RCC 7860 (cell line): ENCODE data around the gene EBPL.

Experiments
- DNase-seq: peaks from one replicate; pipeline ENCODE4 v3.0.0-alpha.2; 2015; ENCODE audit warnings: low spot score
- FAIRE-seq: peaks from 2 replicates; lab custom pipeline; 2012; peaks lifted over from hg19 to GRCh38; lab: Jason Lieb, UNC

Gene EBPL

DNA sequence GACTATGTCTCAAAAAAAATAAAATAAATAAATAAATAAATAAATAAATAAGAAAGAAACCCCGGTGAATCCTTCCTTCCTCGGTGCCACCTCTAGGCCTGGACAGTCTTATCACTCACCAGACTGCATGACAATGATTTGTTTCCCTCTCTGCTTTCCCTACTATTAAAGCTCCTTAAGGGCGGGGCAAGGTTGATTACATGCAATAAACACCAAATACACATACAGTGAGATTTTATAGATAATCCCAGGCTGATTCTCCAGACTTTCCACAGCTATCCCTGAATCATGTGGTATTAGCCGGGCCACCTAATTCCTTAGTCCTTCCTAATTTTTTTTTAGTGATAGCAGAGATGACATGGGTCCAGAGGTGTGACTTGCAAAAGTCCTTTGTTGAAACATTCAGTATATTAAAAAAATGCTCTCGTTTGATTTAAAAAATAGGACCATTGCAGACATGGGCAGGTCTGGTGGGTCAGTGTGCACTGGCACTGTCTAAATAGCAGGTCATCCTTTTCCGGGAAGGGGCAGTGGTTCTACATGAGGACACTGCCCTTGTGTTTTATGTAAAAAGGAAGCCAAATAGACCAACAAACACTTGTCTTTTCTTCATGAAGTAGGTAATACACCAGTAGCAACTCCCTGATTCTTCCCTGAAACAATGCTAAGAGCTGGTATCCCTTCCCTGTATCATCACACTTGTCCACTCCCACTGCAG, 14.5 kb downstream of the EBPL start:
- DNase-seq (no peak), FAIRE-seq (no peak)

DNA sequence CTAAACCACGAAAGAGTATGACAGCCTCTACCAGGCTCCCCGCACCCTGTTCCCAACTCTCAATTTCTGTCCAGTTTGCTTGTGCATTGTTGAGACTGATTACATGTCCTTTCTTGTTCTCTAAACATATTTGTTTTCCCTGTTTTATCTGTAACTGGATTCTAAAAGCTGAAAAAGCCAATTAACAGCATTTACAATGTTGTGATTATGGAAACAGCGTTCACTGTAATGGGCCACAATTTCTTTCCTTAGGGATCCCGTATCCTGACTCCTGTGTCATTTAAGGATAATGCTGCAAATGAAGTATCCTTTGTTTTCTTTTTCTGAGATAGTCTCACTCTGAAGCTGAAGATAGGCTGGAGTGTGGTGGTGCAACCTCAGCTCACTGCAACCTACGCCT, 20.5 kb downstream of the EBPL start:
- FAIRE-seq: no peak
- no peak for DNase-seq

DNA sequence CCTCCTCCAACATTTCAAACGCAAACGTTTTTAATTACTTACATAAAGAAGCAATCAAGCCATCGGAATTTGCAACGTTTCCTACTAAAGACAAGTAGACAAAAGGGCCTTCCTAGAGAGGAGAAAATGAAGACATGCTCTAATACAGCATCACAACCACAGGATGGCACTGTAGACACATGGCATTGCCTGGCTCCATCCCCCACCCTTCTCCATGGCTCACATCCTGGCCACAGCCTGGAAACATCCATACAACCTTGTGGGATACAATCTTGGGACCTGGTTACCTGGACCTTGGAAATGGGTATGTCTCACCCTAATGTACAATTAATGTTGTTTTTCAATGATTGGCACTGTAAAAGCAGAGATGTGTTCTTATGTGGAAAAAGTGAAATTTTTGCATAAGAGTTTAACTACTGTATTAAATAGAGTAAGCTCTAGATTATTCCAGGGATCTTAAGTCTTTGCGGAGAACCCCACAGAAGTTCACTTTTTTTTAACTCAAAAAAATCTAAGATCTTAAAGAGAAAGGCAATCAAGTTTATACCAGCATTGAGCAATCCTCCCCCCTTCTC, 21.5 kb downstream of the EBPL start:
- DNase-seq (peak; percentile 55), FAIRE-seq (peak; percentile 30)

DNA sequence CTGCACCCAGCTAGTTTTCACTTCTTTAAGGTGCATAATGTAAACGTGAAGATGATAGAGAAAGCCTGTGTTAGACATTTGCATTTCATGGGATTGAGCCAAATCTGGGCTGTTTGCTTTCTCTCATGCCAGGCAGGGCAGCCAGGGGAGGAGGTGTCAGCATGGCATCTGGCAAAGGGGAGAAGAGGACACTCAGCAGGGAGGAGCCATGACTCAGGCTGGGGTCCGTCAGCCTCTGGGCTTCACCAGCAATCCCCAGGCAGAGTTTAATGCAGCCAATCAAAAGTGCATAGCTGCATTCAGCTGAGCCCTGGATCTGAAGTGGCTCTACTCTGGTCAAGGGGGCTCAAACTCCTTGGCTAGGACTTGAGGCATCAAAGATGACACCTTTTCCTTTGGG, 23.5 kb downstream of the EBPL start:
- FAIRE-seq: no peak
- no peak for DNase-seq

DNA sequence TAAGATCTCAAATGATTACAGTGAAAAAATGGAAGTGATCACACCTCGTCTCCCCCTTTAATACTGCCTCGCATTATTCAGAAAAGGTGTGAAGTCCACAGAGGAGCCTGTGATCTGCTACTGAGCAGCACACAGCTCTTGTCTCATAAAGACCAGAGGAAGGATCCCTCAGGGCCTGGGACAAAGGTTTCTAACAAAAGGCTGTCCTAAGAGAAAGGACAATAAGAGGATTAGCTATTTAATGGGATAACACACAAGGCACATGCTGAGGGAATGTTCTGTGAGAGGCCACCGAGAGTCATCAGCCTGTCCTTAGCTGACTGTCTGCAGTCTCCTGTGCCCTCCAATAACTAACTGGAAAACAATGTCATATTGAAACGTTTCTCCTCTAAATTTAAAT, 26.7 kb downstream of the EBPL start:
- no peak for DNase-seq
- FAIRE-seq: no peak

DNA sequence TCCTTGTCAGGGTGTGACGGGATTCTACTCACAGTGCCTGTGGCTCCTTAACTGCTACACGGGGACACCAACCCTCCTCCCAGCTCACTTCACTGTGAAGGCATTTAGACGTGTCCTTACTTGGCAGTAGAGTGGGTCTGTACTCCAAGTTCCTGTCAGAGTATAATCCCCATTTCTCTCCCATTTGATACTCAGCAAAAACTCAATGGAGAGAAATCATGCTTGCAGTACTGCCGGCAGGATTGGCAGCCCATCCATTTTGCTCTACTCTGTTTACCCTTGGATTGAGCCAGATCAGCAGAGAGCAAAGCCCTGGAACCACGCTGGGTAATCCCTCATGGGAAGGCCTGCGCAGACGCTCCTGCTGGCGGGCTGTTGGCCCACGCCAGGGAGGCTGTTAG, 34.0 kb downstream of the EBPL start:
- DNase-seq (no peak), FAIRE-seq (no peak)

DNA sequence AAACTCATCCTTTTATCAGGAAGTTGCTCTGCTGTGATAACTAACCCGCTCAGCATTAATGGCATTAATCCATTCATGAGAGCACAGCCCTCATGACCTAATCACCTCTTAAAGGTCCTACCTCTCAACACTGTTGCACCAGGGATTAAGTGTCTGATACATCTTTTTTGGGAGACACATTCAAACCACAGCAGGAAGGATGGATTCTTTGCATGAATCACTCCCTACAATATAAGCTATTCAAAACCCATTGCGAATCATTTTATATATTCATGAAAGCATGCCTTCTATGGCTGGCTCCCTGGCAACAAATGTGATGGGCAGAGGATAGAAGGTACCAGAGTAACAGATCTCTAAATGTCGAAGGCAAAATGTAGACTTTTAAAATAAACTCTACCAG, 35.4 kb downstream of the EBPL start:
- FAIRE-seq (no peak), DNase-seq (no peak)

DNA sequence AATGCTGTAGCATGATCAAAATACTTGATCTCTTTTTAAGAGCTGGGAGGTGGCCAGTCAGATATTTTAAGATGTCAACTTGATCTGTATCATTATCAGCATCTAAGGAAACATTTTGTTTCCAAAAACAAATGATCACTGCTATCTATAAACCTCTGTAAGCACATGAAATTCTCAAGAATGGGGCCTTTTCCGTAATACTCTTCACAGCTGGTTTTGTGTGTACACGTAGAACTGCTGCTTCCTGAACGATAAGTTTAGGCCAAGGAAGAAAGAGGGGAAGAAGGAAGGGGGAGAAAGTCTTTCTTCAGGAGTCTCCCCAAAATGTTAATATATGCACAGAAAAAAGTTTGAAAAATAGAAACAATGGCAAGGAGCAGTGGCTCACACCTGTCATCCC, 37.3 kb downstream of the EBPL start:
- no peak for FAIRE-seq
- DNase-seq: no peak

DNA sequence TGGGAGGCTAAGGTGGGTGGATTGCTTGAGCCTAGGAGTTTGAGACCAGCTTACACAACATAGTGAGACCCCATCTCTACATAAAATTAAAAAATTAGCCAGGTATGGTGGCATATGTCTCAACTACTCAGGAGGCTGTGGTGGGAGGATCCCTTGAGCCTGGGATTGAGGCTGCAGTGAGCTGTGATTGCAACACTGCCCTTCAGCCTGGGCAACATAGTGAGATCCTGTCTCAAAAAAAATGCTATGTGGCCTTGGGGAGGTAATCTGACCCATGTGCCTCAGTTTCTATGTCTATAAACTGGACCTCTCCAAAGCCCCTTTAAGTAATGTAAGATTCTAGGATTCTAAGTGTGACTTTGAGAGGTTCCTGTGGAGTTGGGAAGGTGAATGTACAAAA, 37.8 kb downstream of the EBPL start:
- no peak for FAIRE-seq
- DNase-seq: no peak

DNA sequence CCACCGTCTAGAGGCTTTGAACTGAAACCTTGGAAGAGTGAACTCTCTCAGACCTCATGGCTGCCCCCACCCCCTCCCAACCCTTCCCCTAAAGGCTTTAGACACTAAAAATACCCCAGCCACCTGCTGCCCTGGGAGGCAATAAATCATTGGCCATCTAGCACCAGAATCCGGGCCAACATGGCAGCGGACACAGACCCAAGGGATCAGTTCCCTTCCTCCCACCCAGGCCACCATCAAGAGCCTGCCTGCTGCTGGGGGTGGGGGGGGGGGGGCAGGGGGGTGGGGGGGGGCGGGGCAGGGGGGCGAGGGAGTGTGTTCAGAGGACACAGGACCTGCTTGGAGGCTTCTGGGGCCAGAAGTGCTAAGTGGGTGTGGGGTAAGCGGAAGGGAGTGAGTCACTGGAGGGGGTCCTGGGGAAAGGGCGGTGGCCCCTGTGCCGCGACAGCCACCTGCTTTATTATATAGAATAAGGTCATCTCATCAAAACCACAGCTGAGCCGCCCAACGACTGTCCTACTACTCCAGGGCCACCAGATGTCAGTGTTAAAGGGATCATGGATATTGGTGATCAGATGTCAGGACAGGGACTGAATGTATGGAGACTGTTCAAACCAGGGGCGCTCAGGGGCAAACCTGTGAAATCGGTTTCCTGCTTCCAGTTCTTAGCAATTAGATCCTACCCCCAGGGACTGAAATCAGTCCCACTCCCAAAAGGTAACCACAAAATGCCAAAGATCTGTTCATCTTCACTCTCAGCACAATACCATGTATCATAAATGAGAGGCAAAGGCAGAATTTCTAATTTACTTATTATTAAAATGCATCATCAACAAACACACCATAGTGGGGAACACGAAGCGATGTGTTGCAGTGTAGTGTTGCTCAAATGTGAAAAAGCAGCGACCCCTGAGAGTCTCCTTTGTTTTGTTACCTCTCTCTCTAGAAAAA, 38.7 kb downstream of the EBPL start:
- FAIRE-seq (no peak), DNase-seq (peak; percentile 37)

DNA sequence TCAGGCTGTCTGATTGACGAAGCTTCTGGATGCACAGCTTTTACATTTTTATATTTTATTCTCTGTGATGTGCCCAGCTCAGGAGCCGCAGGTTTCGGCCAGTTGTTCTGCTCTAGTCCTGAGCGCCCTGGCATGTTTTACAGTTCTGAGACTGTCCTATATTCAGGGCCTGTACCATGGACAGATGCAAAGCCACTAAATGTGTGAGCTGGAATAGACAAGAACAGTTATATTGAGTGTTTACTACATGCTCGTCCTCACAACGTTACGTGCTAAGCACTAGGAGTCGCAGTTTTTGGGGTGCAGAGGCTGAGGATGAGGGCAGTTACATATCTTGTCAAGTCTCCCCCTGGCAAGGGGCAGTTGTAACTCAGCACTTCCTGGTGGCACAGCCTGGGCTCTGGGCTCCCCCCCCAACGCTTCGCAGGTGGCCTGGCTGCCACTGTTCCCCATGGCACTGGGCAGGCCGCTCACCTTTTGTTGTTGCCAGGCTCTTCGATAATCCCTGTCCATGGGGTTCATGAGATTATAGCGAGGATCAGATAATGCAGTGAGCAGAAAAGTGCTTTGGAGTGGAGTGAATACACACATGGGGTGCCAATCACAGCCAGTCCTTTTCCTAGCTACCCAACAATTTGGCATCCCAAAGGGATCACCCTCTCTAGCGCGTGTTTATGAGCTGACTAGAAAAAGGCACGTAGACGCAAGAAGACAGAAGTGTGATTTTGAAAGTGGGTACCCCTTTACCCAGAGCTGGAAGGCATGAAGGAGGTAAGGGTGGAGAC, 39.5 kb downstream of the EBPL start:
- FAIRE-seq (no peak), DNase-seq (no peak)

DNA sequence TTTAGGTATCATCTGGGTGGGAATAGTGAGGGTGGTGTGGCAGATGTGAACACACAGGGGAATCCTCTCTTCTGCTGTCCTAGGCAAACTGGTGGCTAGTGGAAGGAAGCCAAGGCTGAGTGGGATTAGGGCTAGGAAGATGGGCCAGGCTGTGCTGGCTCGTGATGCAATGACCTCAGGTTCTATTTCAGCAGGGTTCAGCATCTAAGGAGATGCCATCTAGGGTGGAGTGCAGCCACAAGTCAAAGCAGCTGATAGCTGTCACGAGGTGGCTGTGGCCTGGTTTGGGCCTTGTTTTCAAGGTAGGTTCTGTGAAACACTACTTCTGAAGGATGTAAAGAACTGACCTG, 41.3 kb downstream of the EBPL start:
- FAIRE-seq: no peak

DNA sequence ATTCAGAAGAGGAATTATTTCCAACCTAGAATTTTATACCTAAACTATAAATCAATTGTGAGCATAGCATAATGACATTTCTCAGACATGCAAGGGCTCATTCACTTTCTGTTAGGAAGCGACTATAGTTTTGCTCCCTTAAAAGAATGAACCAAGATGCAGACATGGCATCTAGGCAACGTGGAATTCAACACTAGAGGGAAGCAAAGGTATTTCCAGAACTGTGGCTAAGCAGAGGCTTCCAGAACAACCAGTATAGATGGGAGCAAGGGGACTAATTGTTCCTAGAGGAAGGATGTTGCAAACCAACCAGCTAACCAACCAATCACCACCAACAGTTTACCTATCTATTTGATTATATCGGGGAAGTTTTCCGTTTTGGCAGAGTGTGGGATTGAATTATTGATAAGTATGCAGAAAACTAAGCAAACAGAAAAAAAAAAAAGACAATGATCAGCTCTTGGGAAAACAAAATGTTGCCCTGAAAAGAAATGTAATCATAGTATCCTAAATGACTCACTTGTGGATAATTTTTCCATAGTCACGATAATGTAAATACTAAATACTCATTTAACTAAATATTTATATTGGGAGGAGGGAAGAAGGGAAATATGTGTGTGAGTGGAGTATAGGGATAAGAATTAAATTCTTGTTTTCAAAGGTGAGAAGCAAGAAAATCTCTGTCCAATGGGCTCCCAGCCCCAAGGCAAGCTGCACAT, 41.9 kb downstream of the EBPL start:
- no peak for FAIRE-seq
- DNase-seq: peak; percentile 33

More for the DNA sequence above, 41.3 kb downstream of the EBPL start:
- no peak for DNase-seq

DNA sequence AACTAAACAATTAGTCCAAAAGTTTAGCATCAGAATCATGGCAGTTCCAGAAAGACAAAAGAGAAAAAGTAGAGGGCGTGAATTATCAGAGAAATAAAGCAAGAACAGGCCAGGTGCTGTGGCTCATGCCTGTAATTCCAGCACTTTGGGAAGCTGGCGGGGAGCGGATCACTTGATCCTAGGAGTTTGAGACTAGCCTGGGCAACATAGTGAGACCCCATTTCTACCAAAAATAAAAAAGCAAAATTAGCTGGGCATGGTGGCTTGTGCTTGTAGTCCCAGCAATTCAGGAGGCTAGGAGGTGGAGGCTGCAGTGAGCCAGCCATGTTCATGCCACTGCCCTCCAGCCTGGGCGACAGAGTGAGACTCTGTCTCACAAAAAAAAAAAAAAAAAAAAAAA, 44.6 kb downstream of the EBPL start:
- DNase-seq (no peak), FAIRE-seq (no peak)

DNA sequence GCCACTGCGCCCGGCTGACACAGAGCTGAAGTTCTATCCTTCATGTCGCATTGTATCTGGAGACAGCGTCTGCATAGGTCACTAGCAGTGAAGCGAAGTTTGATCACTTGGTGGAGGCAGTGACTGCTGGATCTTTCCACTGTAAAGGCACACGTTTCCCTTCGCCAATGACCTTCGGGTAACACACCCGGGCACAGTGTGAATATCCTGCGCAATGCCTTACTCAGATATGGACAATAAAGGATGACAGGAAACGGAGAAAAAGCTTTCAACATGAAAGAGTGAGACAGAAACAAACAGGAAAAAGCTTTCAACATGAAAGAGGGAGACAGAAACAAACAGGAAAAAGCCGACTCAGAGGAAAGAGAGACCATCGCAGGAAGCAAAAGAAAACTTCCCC, 45.8 kb downstream of the EBPL start:
- no peak for FAIRE-seq
- DNase-seq: no peak

DNA sequence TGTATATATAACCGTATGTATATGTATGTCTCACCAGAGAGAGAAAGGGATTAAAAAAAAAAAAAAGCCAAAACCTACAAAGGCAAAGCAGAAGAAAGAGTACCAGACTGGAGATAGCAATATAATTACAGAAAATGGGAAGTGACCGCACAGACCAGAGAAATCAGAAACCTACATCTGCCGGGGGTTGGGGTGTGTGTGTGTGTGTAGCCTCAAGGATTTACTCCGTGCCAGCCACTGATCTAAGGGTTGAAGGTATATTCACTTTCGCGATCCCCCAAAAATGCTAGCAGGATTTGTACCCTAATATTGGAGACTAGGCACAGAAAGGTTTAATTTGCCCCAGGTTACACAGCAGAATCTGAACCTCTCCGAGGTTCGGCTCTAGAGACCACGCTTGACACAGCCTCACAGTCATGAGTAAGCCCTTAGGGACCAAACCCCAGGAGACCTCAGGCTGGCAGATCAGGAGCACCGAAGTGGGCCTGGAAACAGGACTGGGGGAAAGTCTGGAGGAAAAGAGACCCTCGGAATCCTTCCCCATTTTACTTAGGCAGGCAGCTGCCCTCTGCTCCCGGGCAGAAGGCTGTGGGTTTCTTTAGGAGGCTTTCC, 48.1 kb downstream of the EBPL start:
- FAIRE-seq: no peak
- no peak for DNase-seq

DNA sequence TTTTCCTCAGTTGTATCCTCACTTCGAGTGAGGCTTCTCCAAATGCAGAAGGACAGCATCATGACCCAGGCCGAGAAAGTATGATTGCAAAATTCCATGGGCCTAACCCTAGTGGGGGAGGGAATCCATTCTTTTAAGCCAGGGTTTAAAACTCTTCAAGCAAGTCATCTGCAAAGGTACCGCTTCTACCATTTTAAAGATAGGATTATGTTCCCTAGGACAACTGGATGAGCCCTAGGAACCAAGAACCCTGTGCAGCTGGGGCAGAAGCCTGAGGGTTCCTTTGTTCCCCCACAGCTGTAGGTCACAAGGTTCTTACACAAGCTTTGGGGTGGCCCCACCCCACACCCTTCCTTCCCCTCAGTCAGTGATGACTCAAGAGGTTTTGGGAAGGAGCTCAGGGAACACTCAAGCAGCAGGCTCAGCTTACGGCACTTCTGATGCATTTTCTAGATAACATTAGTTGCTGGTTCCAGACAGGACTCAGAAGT, 49.4 kb downstream of the EBPL start:
- DNase-seq: no peak
- no peak for FAIRE-seq

DNA sequence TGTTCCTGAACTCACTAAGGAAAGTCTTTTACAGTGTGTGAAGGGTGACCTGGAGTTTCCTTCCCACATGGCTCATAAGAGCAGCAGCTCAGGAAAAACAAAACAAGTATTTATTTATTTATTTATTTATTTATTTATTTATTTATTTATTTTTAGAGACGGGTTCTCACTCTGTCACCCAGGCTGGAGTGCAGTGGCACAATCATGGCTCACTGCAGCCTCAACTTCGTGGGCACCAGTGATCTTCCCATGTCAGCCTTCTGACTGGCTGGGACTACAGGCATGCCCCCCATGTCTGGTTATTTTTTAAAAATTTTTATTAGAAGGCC, 52.6 kb downstream of the EBPL start:
- FAIRE-seq (no peak), DNase-seq (no peak)

DNA sequence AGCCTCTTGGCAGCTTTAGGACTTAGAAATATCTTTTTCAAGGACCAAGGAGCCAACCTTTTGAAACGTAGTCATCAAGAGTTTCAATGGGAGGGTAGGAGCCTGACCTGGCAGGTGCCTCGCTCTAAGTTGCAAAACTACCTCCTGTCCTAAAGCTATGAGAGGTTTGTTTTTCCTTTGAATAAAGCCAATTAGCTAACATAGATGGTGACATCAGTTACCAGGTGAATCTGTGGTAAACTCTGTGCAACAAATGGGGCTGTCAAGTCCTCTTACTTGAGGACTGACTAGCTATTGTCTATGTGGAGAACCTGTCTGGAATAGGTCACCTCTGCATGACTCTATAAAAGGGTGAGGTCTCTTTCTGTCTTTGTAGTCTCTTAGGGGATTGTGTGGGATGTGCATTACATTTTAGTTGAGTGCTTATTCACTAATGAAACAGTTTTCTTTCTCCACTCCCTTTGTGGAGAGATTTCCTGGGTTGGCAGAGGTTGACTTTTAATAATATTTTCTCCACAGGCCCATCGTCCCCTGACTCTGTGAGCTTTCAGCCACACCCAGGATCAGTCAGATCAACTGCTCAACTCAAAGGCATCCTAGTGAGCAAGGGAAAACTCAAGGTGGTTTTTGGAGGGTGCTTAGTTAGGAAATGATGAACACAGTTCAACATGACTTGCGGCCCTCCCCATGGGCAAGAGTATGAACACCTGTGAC, 53.1 kb downstream of the EBPL start:
- no peak for FAIRE-seq
- DNase-seq: no peak
